Measurements from ENCODE around the gene SGIP1.
"Not testable (repeated sequence)": the region's sequence is repeated elsewhere in the genome, so short reads cannot be mapped to it uniquely, and the experiment has no call there.

The SGIP1 gene

DNA sequence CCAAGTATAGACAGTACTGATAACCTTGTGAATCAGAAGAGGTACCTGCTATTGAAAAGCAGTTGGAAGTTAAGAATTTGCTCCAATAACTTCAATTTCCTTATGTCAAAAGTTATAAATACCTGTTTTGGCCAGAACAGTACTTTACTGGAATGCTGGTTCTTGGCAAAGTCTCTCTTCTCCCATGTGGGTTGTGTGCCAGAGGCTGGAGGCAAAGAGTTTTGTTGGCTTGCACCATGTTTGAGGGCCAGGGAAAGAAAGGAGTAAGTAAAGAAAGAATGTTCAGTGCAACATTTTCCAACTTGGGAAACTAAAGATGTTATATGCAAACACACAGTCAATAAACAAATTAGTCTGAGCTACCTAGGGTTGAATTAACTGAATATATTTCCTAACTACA, 151.3 kb downstream of the SGIP1 start:
- no peak for DNase-seq

DNA sequence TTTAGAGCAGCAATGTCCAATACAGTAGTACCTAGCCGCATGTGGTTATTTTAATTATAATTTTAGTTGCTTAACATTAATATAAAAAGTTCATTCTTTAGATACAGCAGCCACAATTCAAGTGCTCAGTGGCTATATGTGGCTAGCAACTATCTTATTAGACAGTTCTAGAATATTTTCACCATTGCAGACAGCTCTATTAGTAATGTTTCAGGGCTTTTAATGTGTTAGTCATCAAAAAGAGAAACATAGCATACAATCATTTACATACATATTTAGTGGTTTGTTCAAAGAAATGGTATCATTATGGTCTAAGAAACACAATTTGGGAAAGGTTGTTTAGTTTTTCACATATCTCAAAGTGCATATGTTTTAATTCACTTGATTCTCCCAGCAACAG, 151.7 kb downstream of the SGIP1 start:
- DNase-seq: no peak

DNA sequence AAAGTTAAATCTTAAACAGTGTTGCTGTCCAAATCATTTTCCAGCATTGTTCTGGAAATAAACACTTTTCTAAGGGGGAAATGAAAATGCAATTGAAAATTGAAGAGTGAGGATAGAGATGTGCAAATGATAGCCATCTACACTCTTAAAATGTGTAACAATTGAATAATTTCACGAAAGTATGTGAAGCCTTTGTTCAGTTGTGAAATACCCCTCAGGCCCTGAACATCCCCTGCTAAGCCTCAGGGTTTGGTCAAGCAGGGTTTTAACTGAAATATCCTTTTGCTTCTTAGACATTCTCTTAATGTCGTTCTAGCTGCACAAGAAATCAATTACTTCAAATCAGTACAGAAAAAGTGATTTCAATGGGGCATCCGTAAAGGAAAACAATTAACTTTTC, 152.5 kb downstream of the SGIP1 start:
- no peak for DNase-seq

DNA sequence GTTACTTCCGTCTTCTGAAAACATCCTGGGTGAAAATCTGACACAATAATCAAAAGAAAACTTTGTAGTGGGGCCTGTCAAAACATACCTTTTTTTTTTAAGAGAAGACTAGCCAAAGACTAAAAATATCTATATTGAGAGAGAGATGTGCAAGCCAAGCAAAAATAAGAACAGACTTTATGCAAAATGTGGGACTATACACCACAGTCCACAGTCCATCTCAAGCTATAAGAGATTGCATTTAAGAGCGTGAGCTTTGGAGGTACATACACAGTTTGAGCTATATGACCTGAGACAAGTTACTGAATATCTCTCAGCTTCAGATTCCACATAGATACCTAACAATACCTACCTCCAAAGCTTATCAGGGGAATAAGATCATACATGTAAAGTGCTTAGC, 153.4 kb downstream of the SGIP1 start:
- DNase-seq: no peak

DNA sequence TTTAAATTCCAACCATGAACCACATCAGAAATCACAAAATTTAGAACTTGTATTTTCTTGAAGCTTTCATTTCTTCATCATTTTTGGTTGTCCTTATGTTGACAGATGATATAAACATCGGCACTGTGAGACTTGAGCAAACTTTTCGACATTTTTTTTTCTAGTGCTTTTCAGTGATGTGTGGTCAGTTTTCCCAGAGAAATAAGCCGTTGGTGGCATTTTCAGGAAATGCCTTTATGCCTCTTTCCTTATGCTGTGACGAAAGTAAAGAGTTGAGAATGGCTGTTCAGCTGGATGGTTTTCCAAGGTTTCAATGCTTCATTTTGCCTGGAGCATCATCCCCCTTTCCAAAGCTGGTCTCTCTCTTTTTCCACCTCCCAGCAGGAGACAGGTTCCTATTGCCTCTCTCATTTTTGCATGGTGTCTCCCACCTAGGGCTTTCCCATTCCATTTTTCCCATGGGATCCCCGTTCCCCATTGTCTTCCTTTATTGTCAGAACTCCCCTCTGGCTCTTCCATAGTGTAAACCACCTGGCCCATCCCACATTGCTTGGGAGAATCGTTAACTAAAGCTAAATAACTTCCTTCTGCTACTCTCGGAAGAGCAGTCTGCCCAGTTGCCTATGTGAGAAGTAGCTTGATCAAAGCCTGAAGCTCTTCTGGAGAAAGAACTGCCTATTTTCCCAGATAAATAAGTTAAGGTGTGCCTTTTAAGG, 156.9 kb downstream of the SGIP1 start:
- no peak for DNase-seq

DNA sequence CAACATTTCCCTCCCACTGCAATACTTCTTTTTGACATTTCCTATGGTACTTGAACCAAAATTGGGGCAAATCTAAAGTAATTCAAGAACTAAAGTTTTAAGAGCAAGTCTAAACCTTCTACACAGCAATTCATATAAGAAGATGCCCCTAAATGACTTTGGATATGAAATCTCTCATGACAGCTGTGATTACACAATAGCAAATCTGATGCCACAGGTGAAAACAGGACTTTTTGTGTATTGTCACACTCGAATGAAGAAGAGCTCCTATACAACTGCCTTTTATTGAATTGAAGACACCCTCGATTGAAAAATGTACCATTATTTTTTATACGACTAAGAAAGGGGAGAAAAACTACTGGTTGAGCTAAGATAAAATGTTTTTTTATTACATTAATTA, 158.7 kb downstream of the SGIP1 start:
- no peak for DNase-seq

DNA sequence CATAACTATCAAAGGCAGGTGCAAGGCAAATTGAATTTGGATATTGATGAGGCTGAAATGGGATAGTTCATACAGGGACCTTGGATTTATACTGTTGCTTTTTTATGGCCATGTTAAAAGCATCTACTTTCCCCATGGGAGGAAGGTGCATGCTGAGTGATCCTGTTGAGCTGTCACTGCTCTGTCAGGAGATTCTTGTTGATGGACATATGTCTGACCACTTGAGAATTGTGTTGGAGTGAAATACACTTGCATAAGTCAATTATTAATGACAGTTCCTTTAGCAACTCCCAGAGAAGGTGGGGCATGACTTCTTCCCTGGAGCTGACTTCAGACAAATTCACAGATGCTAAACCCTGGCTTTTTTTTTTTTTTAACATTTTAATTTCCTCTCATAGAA, 159.9 kb downstream of the SGIP1 start:
- no peak for DNase-seq

DNA sequence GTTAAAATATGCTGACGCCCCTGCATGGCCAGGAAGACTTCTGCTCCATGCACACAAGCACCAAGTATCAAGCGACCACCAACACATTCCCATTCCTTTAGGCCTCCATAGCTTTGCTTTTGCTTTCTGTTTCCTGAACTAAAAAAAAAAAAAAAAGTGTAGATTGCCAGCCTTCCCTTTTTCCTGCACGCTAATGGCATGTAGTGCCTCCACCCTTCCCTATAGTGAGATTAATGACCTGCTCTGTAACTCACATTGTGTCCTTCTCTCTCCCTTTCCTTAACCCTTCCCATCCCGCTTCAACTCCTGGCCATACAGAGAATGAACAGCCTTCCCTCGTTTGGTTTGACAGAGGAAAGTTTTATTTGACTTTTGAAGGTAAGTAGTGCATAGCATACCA, 161.2 kb downstream of the SGIP1 start:
- DNase-seq: peak; percentile 31

DNA sequence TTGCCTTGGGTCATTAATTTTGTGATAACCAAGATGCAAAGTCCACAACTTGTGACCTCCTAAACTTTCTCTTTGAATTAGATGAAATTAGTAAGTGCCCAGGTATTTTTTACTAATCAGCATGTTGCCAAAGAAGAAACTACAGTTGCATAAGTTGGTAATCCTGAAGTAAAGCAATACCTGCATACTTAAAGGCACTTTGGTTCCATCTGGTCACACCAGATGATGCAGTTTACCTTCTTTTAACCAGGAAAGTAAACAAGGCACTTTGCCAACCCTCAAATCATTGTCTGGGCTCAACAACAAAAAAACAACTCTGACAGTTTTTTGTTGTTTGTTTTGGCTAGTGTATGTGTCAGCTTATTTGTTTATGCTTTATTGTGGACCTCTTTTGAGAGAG, 162.8 kb downstream of the SGIP1 start:
- no peak for DNase-seq

DNA sequence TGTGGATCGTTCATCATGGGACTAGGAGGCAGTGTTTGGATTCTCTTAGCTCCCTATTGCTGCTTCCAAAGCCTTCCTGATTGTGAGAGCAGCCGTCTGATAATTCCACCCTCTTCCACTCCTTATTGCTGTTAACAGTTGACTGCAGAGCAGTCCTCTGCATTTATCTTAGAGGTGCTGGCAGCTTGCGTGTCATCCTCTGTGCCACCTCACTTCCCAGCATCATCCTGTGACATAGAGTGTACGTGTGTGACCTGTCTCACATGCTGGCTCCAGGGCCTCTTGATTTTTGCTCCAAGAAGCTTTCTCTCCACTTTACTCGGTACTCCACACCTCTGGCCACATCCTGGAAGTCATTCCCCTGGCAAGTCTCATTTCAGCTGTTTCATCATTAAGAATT, 165.3 kb downstream of the SGIP1 start:
- no peak for DNase-seq

DNA sequence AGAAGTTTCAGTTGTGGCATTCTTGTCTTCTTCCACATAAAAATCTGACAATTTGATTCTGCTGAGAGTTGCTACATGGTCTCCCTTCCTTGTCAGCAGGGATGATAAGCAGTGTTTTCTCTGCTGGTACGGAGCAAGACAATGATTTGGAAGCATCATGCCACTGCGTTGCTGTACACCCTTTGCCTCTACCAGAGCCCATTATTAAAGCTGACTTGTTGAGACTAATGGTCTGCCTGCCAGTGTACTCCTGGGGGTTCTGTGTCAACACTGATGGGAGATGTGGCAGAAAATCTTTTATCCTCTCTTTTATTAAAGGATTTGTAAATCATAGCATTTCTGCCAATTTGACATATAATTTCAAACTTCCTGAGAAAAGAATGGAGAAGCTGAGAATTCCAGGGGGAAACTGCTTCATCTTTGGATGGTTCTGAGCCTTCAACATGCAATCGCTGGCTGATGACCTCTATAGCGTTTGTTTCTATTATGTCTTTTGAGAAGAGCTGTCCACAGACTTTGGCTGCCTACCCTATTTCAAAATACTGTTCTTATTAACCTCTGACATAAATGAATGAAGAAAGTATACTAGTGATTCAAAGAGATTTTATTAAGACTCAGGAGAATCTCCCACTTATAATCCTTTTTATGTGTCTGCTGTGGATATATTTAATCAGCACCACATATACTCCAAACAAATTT, 170.4 kb downstream of the SGIP1 start:
- DNase-seq: no peak

DNA sequence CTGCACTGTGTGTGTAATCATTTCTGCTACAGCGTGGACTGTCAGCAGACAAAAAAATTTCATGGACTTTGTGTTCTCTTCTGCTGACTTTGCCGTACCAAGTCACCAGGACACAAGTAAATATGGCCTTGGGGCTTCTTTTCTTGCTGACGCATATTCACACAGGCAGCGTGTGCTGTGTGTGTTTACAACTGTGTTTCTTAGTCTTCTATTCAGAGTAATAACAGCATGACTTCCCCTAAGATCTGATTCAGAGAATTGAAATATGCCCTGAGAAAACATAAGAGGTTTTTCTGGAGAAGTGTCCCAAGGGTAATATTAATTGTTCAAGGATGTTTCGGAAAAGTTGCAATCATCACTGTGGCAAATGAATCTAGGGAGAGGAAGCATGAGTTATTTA, 171.2 kb downstream of the SGIP1 start:
- DNase-seq: no peak

DNA sequence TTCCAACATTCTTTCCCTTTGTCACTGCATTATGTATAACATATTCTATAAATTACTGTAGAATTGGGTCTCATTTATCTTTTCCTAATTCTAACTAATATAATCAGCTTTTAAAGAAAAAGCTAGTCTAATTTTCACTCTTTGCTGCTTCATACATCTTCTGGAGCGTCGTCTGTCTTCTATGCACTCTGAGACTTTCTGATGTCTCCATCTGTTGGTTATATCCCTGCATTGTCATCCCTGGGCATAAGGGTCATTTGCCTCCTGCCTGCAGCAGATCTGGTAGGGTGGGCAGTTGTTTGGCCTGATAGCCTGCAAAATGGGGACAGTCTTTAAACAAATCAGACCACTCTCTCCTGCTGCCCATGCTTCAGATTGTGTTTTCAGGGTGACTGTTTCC, 177.5 kb downstream of the SGIP1 start:
- DNase-seq: no peak

DNA sequence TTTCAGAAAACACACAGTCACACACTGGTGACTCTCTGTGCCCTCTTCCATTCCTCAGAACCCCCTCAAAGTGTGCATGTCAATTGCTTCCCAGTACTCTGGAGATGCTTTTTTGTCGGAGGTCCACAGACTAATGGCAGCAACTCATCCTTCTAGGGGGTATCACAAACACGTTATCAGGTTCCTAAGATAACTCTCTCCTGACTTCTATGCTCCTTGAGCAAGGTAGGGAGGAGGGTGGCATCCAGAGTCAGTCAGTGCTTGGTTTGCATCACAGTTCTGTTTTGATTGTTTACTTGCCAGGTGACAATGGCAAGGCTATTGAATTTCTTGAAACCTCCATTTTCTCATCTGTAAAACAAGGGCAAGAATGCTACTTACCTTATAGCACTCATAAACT, 178.9 kb downstream of the SGIP1 start:
- DNase-seq: no peak

DNA sequence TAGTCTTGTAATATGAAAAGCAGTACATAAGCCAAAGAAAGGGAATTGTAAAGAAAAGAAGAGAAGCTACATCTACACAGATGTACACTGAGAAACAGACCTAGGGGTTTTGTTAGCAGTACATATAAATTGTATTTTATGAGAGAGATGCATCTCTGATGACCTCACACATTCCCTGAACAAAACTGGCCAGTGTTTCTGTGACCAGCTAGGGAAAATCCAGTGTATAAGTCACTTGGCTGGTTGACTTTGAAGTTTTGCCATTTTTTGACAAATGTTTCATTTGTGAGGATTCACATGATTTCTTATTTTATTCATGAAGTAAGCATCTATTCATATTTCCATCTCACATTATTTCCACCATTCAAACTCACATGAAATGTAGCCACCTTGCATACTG, 190.0 kb downstream of the SGIP1 start:
- DNase-seq: peak; percentile 31

DNA sequence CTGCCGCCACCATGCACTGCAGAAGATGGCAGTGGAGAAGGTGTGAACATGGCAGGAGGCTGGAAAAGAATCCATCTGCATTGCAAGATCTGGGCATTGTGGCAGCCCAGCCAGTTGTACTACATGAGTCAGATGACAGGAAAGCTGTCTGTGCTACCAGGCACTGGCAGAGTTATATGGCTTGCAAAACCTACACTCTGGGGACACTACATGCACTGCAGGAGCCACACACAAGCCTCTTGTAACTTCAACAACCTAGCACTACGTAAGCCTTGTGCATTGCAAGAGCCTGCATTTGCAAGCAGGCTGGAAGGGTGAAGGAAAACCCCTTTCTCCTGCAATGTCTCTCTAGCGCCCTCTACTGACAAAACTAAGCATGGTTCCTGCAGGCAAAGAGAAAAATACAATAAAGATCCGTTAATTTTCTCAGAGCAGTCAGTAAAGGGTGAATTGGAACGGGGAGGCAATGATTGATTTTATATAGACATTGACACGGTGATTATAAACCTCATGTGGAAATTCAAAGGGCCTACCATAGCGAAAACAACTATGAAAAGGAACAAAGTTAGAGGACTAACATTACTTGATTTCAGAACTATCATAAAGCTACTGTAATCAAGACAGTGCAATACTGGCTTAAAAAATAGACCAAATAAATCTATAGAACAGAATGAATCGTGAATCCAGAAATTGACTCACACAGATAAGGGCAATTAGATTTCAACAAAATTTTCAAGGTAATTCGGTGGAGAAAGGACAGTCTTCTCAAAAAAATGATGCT, 192.1 kb downstream of the SGIP1 start:
- DNase-seq: peak; percentile 92

DNA sequence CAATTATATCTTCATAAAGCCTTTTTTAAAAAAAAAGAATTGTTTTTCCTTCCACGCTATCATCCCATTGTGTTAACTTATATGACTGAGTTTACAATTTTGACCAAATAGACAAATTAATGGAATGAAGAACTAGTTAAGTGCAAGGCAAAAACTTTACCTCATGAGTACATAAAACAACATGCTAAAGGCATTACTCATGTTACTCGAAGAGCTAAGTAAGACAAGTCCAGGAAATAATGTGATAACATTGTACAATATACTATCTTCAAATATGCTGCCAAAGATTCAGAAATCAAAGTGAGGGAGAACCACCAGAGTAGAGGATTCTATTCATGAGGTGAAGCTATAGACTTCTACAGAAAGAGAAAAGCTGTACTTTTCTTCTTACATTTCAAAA, 194.1 kb downstream of the SGIP1 start:
- no peak for DNase-seq

DNA sequence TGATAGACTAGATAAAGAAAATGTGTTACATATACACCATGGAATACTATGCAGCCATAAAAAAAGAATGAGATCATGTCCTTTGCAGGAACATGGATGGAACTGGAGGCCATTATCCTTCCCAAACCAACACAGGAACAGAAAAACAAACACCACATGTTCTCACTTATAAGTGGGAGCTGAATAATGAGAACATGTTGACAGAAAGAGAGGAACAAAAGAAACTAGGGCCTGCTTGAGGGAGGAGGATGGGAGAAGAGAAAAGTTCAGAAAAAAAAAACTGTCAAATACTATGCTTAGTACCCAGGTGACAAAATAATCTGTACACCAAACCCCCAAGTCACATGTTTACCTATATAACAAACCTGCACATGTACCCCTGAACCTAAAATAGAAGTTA, 194.8 kb downstream of the SGIP1 start:
- not testable (repeated sequence) for DNase-seq

DNA sequence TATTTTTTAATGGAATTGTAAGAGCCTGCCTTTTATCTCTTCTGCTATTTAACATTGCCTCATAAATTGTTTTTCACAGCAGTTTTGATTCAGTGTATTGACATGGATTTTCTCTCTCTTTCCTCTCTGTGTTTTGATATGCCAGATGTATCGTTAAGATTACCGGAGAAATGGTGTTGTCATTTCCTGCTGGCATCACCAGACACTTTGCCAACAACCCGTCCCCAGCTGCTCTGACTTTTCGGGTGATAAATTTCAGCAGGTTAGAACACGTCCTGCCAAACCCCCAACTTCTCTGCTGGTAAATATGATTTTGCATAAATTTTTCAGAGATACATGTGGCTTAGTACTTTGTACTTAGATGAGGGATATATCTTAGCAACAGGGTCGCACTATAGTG, 195.2 kb downstream of the SGIP1 start:
- DNase-seq: no peak

DNA sequence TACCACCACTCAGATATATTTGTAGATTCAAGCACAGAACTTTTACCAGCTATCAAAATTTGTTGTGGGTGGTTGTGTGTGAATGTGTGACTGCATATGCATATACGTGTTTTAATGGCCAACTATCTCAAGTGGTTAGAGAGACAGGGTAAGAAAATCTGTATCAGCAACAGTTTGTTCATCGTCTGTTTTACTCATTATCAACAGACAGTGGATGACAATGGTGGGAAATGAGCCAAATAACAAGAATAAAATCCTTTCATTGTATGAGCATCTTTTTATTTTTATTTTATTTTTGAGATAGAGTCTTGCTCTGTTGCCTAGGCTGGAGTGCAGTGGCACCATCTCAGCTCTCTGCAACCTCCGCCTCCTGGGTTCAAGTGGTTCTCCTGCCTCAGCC, 195.6 kb downstream of the SGIP1 start:
- no peak for DNase-seq

DNA sequence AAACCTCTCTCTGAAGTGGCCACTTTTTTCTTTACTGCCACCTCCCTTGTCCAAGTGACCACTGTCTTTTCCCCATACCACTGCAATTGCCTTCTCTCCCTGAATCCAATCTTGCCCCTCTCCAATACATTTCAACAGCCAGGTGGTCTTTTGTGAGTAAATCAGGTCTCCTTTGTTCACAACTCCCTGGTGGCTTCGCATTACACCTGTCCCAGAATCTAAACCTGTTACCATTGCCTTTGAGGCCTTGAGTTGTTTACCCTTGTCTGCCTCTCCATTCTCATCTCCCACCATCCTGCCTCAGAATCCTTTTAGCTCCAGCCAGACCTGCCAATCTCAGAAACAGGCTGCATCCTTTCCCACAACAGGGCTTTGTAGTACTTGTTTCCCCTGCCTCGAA, 196.5 kb downstream of the SGIP1 start:
- DNase-seq: no peak

DNA sequence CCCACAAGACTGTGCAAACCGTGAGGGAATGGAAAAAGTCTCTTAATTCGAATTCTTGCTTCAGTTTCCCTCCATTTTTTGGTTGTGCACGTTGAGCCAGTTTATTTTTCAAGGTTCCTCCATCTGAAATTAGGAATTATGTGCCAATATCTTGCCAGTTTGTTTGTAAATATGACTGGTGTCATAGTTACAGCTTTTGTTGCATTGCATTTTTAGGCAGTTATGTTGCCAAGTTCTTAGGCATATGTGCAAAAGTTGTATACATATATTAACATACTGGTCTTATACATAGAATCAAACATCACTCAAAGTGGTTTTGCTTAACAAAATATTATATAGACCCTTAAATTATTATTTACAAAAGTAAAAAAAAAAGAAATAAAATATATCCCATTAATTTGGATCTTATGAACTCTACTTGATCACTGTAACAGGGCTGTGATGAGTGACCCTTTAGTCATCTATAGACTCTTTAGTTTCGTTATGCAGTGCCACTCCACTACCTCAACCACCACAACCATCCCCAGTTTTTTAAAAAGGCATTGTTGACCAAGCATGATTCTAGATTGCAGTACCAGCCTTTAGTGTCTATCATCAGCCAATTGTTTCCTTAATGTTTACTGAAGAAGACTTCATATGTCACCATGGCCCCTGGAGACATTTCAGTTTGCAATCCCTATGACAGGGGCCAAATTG, 197.4 kb downstream of the SGIP1 start:
- peak; percentile 62 for DNase-seq

DNA sequence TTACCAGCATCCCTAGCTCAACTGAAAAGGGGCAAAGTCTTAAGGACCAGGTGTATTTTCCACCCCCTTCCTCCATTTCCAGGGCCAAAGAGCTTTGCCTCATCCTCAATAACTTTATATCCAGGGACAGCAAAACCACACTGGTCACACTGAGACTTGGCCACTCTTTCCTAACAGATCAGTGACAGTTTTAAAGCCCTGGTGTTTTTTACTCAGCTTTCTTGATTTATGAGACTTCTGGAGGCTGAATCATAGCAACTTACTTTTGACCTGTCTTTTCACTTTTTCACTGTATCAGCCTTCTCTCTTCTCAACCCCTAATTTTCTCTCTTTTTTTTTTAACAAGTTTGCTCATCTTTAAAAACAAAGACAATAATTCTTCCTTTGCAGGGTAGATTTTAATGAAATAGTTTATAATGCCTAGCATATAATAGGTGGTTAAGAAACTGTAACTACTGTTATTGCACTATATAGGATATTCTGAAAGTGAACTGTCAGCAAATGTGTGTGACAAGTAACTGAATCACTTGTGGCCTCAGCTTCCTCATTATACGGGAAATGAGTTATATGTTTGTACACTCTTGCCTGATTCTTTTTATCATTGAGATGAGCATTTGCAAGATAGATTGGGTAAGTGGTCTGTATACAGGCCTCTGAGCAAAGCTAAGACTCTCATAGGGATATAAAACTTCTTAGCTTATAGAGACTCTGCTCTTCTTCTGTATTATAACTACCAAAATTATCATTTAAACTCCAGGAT, 198.6 kb downstream of the SGIP1 start:
- peak; percentile 87 for DNase-seq

Measured in suppressor macrophage treated with lipopolysaccharide for 4 hours (primary cell).